ENCODE results near the gene NELFB. TPM values are rescaled to one million over a fixed set of nuclear protein-coding genes. Genes with fewer than 3 reads are reported as not detected.

Gene NELFB
- total RNA-seq, 1 experiment from 2014 or later: 47.3 TPM

Other genes with a start within 250 kb of the NELFB start
- 8.6 and 9.5 TPM in 2 replicates for gene ABCA2, start 227.1 kb upstream of the NELFB start, total RNA-seq (2014; rRNA removed; shearing (Covaris generic))
- not detected in 2 replicates for gene FUT7, start 223.2 kb upstream of the NELFB start, total RNA-seq (2014; rRNA removed; shearing (Covaris generic))
- 2.2 and 3.5 TPM in 2 replicates for gene NPDC1, start 209.2 kb upstream of the NELFB start, total RNA-seq (2014; rRNA removed; shearing (Covaris generic))
- gene ENTPD2, start 201.3 kb upstream of the NELFB start, total RNA-seq (2014; rRNA removed; shearing (Covaris generic)): not detected in 2 replicates
- gene SAPCD2, start 184.8 kb upstream of the NELFB start, total RNA-seq (2014; rRNA removed; shearing (Covaris generic)): 8.1 and 8.7 TPM in 2 replicates
- 22.5 and 23.4 TPM in 2 replicates for gene UAP1L1, start 177.8 kb upstream of the NELFB start, total RNA-seq (2014; rRNA removed; shearing (Covaris generic))
- gene MAN1B1, start 168.3 kb upstream of the NELFB start, total RNA-seq (2014; rRNA removed; shearing (Covaris generic)): 84.8 and 85.2 TPM in 2 replicates
- 171 and 178 TPM in 2 replicates for gene DPP7, start 140.6 kb upstream of the NELFB start, total RNA-seq (2014; rRNA removed; shearing (Covaris generic))
- gene GRIN1, start 116.2 kb upstream of the NELFB start, total RNA-seq (2014; rRNA removed; shearing (Covaris generic)): 0.05 TPM in 1 of 2 replicates, not detected in the other
- gene LRRC26, start 85.3 kb upstream of the NELFB start, total RNA-seq (2014; rRNA removed; shearing (Covaris generic)): 0.40 TPM in 1 of 2 replicates, not detected in the other
- gene TMEM210, start 83.3 kb upstream of the NELFB start, total RNA-seq (2014; rRNA removed; shearing (Covaris generic)): not detected in 2 replicates
- 9.0 and 12.0 TPM in 2 replicates for gene ANAPC2, start 66.8 kb upstream of the NELFB start, total RNA-seq (2014; rRNA removed; shearing (Covaris generic))
- 59.2 and 60.9 TPM in 2 replicates for gene SSNA1, start 66.7 kb upstream of the NELFB start, total RNA-seq (2014; rRNA removed; shearing (Covaris generic))
- 8.6 and 9.3 TPM in 2 replicates for gene TPRN, start 54.6 kb upstream of the NELFB start, total RNA-seq (2014; rRNA removed; shearing (Covaris generic))
- gene TMEM203, start 49.7 kb upstream of the NELFB start, total RNA-seq (2014; rRNA removed; shearing (Covaris generic)): 38.3 and 44.1 TPM in 2 replicates
- 5.1 and 6.4 TPM in 2 replicates for gene NDOR1, start 49.6 kb upstream of the NELFB start, total RNA-seq (2014; rRNA removed; shearing (Covaris generic))
- gene RNF208, start 33.1 kb upstream of the NELFB start, total RNA-seq (2014; rRNA removed; shearing (Covaris generic)): not detected in 2 replicates
- 0.21 and 0.59 TPM in 2 replicates for gene CYSRT1, start 30.2 kb upstream of the NELFB start, total RNA-seq (2014; rRNA removed; shearing (Covaris generic))
- gene RNF224, start 27.8 kb upstream of the NELFB start, total RNA-seq (2014; rRNA removed; shearing (Covaris generic)): not detected in 2 replicates
- gene SLC34A3, start 24.4 kb upstream of the NELFB start, total RNA-seq (2014; rRNA removed; shearing (Covaris generic)): not detected in 2 replicates
- 66.1 and 81.2 TPM in 2 replicates for gene TUBB4B, start 14.0 kb upstream of the NELFB start, total RNA-seq (2014; rRNA removed; shearing (Covaris generic))
- not detected in 2 replicates for gene STPG3, start 4.0 kb upstream of the NELFB start, total RNA-seq (2014; rRNA removed; shearing (Covaris generic))
- 0.03 and 0.13 TPM in 2 replicates for gene TOR4A, start 22.4 kb downstream of the NELFB start, total RNA-seq (2014; rRNA removed; shearing (Covaris generic))
- gene NRARP, start 46.9 kb downstream of the NELFB start, total RNA-seq (2014; rRNA removed; shearing (Covaris generic)): 0.50 and 0.67 TPM in 2 replicates
- gene EXD3, start 167.8 kb downstream of the NELFB start, total RNA-seq (2014; rRNA removed; shearing (Covaris generic)): 1.4 and 1.7 TPM in 2 replicates
- 0.55 and 0.75 TPM in 2 replicates for gene NOXA1, start 168.1 kb downstream of the NELFB start, total RNA-seq (2014; rRNA removed; shearing (Covaris generic))
- gene ENTPD8, start 186.0 kb downstream of the NELFB start, total RNA-seq (2014; rRNA removed; shearing (Covaris generic)): not detected in 2 replicates
- gene NSMF, start 204.0 kb downstream of the NELFB start, total RNA-seq (2014; rRNA removed; shearing (Covaris generic)): 22.4 and 25.5 TPM in 2 replicates

Measured in SK-MEL-5 (cell line).